Choroid plexus epithelial cell (primary cell): Measurements from ENCODE around the gene POLN.
A peak's percentile ranks its signal among the peaks of the same experiment; 100 is the strongest.

Experiments
- DNase-seq: peaks from one replicate; pipeline ENCODE4 v3.0.0-alpha.2; 2010; ENCODE audit warnings: low read depth
- H3K4me3 ChIP-seq: 2 replicates; pipeline ENCODE4 v1.5.1; 2011; ENCODE audit warnings: low read depth, mild to moderate bottlenecking, control low read depth, low read length, moderate library complexity
- CTCF ChIP-seq: conservative IDR thresholded peaks from 2 replicates; pipeline ENCODE4 v1.5.1; 2011; ENCODE audit warnings: low read depth, mild to moderate bottlenecking, control low read depth, inconsistent platforms, low read length, moderate library complexity

POLN gene

GRCh38 chr4:2266821-2267220 lies 24.9 kb upstream of the POLN start:
- TF ChIP-seq CTCF = no peak
- H3K4me3 ChIP-seq = no peak overlapping the region
- DNase-seq = no peak

GRCh38 chr4:2266181-2266580 lies 24.3 kb upstream of the POLN start:
- no peak overlapping the region for H3K4me3 ChIP-seq
- TF ChIP-seq CTCF = no peak
- peak; percentile 52 for DNase-seq

- H3K4me3 ChIP-seq = no peak overlapping the region
- DNase-seq = no peak
- TF ChIP-seq CTCF = peak; percentile 25
Observed at GRCh38 chr4:2265113-2266110, 23.5 kb upstream of the POLN start.

GRCh38 chr4:2264481-2265041 lies 22.6 kb upstream of the POLN start:
- no peak for DNase-seq
- no peak for TF ChIP-seq CTCF
- H3K4me3 ChIP-seq = no peak overlapping the region

GRCh38 chr4:2263926-2264321 lies 22.0 kb upstream of the POLN start:
- TF ChIP-seq CTCF = no peak
- no peak overlapping the region for H3K4me3 ChIP-seq
- no peak for DNase-seq

- no peak for DNase-seq
- peak overlapping the region; percentile 65 for H3K4me3 ChIP-seq
- TF ChIP-seq CTCF = no peak
Observed at GRCh38 chr4:2262944-2263250, 21.0 kb upstream of the POLN start.
